ENCODE data around the gene CCR3.

DNA sequence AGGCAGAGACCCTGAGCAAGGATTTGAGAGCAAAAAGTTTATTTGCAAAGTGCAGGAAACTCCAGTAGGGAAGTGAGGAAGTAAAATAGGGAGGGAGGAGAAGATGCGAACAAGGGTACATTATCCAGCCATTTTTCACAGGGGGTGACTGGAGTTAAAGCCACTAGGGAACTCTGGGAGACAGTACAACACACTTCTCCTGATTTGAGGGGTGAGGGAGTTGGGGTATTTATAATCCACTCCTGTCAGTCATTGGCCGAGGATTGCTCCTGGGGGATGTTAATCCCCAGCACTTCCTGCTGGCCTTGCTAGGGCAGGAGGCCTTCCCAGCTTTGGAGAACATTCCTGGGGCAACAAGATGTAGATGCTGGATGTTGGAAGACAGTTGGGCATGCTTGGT, 28.2 kb downstream of the CCR3 start:
- TF ChIP-seq, protein P1, sequence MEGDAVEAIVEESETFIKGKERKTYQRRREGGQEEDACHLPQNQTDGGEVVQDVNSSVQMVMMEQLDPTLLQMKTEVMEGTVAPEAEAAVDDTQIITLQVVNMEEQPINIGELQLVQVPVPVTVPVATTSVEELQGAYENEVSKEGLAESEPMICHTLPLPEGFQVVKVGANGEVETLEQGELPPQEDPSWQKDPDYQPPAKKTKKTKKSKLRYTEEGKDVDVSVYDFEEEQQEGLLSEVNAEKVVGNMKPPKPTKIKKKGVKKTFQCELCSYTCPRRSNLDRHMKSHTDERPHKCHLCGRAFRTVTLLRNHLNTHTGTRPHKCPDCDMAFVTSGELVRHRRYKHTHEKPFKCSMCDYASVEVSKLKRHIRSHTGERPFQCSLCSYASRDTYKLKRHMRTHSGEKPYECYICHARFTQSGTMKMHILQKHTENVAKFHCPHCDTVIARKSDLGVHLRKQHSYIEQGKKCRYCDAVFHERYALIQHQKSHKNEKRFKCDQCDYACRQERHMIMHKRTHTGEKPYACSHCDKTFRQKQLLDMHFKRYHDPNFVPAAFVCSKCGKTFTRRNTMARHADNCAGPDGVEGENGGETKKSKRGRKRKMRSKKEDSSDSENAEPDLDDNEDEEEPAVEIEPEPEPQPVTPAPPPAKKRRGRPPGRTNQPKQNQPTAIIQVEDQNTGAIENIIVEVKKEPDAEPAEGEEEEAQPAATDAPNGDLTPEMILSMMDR (IDR thresholded peaks at IDR 0.05), result no peak
- no peak for TF ChIP-seq POLR2AphosphoS5 (IDR thresholded peaks at IDR 0.05)
- no peak for TF ChIP-seq POLR2A (IDR thresholded peaks at IDR 0.05)
- TF ChIP-seq EP300 (IDR thresholded peaks at IDR 0.05), result no peak
